ENCODE data around the gene RIF1.

- TF ChIP-seq ZNF23 (tag by site-specific recombination; IDR thresholded peaks at IDR 0.05; ENCODE audit: borderline replicate concordance), result no peak
- TF ChIP-seq ZNF610 (tag by site-specific recombination; IDR thresholded peaks at IDR 0.05; ENCODE audit: borderline replicate concordance), result no peak
- no peak for TF ChIP-seq CTCF (tag by site-specific recombination; IDR thresholded peaks at IDR 0.05)
- TF ChIP-seq ZBTB49 (tag by site-specific recombination; IDR thresholded peaks at IDR 0.05; ENCODE audit: low read depth), result no peak
- no peak for TF ChIP-seq ZNF169 (tag by site-specific recombination; IDR thresholded peaks at IDR 0.05)
- no peak for TF ChIP-seq ZNF785 (tag by site-specific recombination; IDR thresholded peaks at IDR 0.05)
- no peak for TF ChIP-seq YY1 (tag by site-specific recombination; IDR thresholded peaks at IDR 0.05)
- TF ChIP-seq ZNF148 (tag by site-specific recombination; IDR thresholded peaks at IDR 0.05; ENCODE audit: borderline replicate concordance), result no peak
- TF ChIP-seq ZNF473 (tag by site-specific recombination; IDR thresholded peaks at IDR 0.05), result no peak
- no peak for TF ChIP-seq HOXA7 (CRISPR knock-in tag; IDR thresholded peaks at IDR 0.05; ENCODE audit: borderline replicate concordance)
- no peak for TF ChIP-seq BCL6B (tag by site-specific recombination; IDR thresholded peaks at IDR 0.05)
- TF ChIP-seq SP2 (tag by site-specific recombination; IDR thresholded peaks at IDR 0.05), result no peak
- no peak for TF ChIP-seq ELK4 (IDR thresholded peaks at IDR 0.05; ENCODE audit: borderline replicate concordance, low read depth, low read length)
- no peak for TF ChIP-seq ZNF221 (tag by site-specific recombination; IDR thresholded peaks at IDR 0.05; ENCODE audit: borderline replicate concordance)
These were observed 29.4 kb downstream of the RIF1 start for GRCh38 chr2:151439127-151439526.

Data from HEK293 (cell line).